Measurements from ENCODE around the gene SCGB1C1. TPM values are rescaled to one million over a fixed set of nuclear protein-coding genes. Genes with fewer than 3 reads are reported as not detected.

Gene SCGB1C1
- total RNA-seq, 4 donors from 2014 or later, result not detected

DNA sequence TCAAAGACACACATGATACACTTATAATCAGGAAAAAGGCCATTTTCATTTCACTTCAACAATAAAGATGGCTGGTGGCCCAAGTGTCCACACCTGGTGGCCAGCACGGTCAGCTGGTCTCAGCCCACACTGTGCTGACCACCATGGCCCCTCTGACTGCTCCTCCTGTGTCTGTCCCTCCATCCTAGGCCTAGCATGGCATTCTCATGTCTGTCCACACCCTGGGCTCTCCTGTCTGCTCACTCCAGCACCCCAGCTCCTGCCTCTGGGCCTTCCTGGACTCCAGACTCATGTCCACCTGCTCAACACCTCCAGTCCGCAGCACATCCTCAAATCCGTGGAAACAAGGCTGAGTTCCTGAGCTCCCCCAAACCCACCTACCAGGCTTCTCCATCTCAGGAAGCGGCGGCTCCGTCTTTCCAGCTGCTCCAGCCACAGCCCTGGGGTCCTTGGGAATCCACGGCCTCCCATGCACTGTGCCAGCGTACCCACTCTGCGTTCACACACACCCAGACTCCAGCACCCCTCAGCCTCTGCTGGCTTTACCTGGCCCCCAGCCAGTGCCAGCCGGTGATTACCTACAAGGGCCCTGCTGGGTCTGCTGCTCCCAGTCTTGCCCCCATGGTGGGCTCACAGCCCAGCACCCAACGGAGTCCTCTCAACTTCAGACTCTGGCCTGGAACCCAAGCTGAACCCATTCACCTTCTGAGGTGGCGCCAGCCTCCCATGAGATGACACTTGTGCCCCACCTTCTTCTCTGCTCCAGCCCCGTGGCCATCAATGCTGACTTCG is 29.3 kb downstream of the SCGB1C1 start:
- H3K9me3 ChIP-seq, result no peaks in the 10 kb centered on the region
- TF ChIP-seq, protein P1, sequence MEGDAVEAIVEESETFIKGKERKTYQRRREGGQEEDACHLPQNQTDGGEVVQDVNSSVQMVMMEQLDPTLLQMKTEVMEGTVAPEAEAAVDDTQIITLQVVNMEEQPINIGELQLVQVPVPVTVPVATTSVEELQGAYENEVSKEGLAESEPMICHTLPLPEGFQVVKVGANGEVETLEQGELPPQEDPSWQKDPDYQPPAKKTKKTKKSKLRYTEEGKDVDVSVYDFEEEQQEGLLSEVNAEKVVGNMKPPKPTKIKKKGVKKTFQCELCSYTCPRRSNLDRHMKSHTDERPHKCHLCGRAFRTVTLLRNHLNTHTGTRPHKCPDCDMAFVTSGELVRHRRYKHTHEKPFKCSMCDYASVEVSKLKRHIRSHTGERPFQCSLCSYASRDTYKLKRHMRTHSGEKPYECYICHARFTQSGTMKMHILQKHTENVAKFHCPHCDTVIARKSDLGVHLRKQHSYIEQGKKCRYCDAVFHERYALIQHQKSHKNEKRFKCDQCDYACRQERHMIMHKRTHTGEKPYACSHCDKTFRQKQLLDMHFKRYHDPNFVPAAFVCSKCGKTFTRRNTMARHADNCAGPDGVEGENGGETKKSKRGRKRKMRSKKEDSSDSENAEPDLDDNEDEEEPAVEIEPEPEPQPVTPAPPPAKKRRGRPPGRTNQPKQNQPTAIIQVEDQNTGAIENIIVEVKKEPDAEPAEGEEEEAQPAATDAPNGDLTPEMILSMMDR (IDR thresholded peaks at IDR 0.05), result no peak
- no peak for TF ChIP-seq POLR2A (IDR thresholded peaks at IDR 0.05)
- H3K4me1 ChIP-seq, result peaks cover 0 to 6% (median 2%) of the 10 kb centered on the region in 3 donors
- H3K27ac ChIP-seq, result peak overlapping the region in 3 of 4 donors; percentile 31 to 64 (median 63)
- intact Hi-C loops (cut with DNase I), result no loop called here
- H3K4me3 ChIP-seq, result no peak overlapping the region
- DNase-seq, result no peak
- H3K27me3 ChIP-seq, result no peaks in the 10 kb centered on the region
- WGBS, 2 donors, result 85 to 95% methylated on average over 7 to 12 of the region's 14 CpGs
- peaks cover 0 to 51% (median 0%) of the 10 kb centered on the region in 3 donors for H3K36me3 ChIP-seq

DNA sequence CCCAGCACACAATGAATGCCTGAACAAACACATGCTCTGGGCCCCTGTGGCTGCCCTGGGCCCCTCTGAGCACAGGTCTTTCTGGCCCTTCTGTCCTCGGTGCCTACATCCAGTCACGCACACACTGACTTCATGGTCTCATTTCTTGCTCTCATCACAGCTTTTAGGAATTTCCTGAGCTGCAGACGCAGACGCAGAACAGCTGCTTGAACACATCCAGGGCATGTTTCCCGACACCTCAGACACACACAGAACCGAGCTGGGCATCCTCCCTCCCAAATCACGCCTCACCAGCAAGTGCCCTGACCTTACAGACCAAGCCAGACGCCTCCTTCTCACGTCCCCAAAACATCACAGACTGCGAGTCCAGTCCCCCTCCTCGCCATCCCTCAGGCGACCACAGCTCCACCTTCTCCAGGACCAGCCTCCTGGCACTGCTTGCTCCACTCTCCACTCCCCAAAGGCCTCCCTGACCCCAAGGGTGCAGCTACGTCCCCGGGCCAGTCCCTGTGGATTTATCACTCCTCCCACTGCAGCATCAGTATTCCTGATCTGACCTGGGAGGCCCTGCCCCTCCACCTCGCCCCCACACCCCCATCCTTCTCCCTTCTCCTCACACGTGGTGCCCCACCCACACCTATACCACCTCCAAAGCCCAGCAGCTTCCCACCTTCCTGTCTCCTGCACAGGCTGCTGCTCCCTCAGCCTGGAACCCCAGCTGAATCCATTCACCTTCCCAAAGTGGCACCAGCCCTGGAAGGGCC is 30.3 kb downstream of the SCGB1C1 start:
- peak overlapping the region in 3 of 4 donors; percentile 31 to 64 (median 63) for H3K27ac ChIP-seq
- TF ChIP-seq POLR2A (IDR thresholded peaks at IDR 0.05), result no peak
- TF ChIP-seq, protein P1 (IDR thresholded peaks at IDR 0.05), result no peak
- no peaks in the 10 kb centered on the region for H3K4me1 ChIP-seq
- no peaks in the 10 kb centered on the region for H3K9me3 ChIP-seq
- H3K4me3 ChIP-seq, result no peak overlapping the region
- 59 to 78% methylated on average over 14 to 16 of the region's 16 CpGs for WGBS, 2 donors
- intact Hi-C loops (cut with DNase I), result no loop called here
- no peaks in the 10 kb centered on the region for H3K27me3 ChIP-seq
- DNase-seq, result no peak
- H3K36me3 ChIP-seq, result peaks cover 0 to 49% (median 0%) of the 10 kb centered on the region in 3 donors

DNA sequence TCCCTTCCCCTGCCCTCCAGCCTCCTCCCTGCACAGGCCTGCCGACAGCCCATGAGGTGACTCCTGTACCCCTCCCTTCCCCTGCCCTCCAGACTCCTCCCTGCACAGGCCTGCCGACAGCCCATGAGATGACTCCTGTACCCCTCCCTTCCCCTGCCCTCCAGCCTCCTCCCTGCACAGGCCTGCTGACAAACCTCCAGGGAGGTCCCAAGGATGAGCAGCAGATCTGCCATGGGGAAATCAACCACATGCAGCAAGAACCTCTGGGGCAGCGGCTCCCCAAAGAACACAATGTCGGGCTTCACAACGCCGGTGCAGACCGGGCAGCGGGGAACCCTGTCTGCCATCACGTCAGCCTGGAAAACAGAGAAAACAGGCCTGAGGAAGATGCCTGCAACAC is 31.0 kb downstream of the SCGB1C1 start:
- Histone ChIP-seq H3K36me3 (peaks cover 0 to 45% (median 0%) of the 10 kb centered on the region in 3 donors), H3K27ac (no peak overlapping the region), H3K9me3 (no peaks in the 10 kb centered on the region), H3K27me3 (no peaks in the 10 kb centered on the region), H3K4me3 (no peak overlapping the region), H3K4me1 (no peaks in the 10 kb centered on the region)
- no peak for TF ChIP-seq POLR2A (IDR thresholded peaks at IDR 0.05)
- TF ChIP-seq, protein P1 (IDR thresholded peaks at IDR 0.05), result no peak
- DNase-seq, result no peak
- 88 to 91% methylated on average over 5 to 7 of the region's 9 CpGs for WGBS, 2 donors
- intact Hi-C loops (cut with DNase I), result no loop called here

DNA sequence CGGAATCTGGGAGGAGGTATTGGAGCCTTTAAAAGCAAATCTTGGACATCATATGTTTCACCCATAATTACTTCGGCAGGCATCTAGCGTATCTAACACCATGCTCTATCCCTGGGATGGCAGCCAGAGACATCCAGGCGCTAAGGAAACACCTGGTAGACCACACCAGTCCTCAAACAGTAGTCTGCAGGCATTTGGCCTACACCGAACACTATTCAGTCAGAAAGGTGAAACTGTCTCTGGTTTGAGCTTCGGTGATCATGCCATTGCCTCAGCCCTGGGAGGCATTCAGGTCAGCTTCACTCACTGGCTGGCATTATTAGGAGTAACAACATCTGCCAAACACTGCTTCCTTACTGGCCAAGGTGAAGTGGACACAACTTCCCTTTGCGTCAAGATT is 31.5 kb downstream of the SCGB1C1 start:
- Histone ChIP-seq H3K4me1 (no peaks in the 10 kb centered on the region), H3K9me3 (no peaks in the 10 kb centered on the region), H3K36me3 (peaks cover 0 to 45% (median 0%) of the 10 kb centered on the region in 3 donors), H3K27ac (no peak overlapping the region), H3K27me3 (no peaks in the 10 kb centered on the region), H3K4me3 (no peak overlapping the region)
- 77 to 82% methylated on average over 7 of the region's 7 CpGs for WGBS, 2 donors
- TF ChIP-seq, protein P1 (IDR thresholded peaks at IDR 0.05), result no peak
- TF ChIP-seq POLR2A (IDR thresholded peaks at IDR 0.05), result no peak
- intact Hi-C loops (cut with DNase I), result no loop called here
- no peak for DNase-seq

Data from esophagus squamous epithelium (tissue), 5 donors.